ENCODE data around the gene SRGAP1.

DNA sequence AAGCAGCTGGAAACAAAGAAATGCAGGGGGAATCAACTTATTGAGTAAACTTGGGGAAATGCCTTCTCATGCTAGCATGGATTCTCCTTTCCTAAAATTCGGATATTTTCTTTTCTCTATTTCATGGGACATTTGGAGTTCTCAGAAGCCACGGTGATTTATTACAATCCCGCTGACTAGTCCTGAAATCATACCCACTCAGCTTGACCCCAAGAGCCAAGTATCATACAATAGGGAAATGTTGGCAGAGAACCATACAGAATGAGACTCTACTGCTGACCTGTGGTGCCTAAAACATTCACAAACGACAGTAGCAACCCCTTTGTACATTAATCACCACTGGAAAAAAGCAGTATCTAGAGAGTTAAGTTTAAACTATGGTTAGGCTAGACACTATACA is 265.2 kb downstream of the SRGAP1 start:
- no peak for TF ChIP-seq CTCF (conservative IDR thresholded peaks at IDR 0.05)
- TF ChIP-seq ZFX (IDR thresholded peaks at IDR 0.05): no peak

All from C4-2B (cell line).